Small intestine (tissue), 7 donors: Measurements from ENCODE around the gene TMC6. TPM values are rescaled to one million over a fixed set of nuclear protein-coding genes. Genes with fewer than 3 reads are reported as not detected.

Experiments
- DNase-seq, 2 donors: peaks; one replicate each; pipeline versions ENCODE4 v3.0.0 to v3.0.0-alpha.2; 2013
- FAIRE-seq: peaks from 2 replicates; lab custom pipeline; 2012; peaks lifted over from hg19 to GRCh38; lab: Jason Lieb, UNC
- H3K27ac ChIP-seq, 3 donors: one replicate each; pipeline ENCODE4 v1.5.1; 2013; ENCODE audit warnings: low read length in 2 of 3, mild to moderate bottlenecking in 2 of 3, control low read depth in 1 of 3, inconsistent platforms in 1 of 3, low read depth in 1 of 3, moderate library complexity in 1 of 3
- H3K27me3 ChIP-seq, 3 donors: one replicate each; pipeline ENCODE4 v1.6.1; 2013; ENCODE audit warnings: low read length in 3 of 3, inconsistent platforms in 1 of 3; ENCODE audit not compliant: control insufficient read depth in 3 of 3, insufficient read depth in 3 of 3
- H3K36me3 ChIP-seq, 3 donors: one replicate each; pipeline ENCODE4 v1.6.1; 2013; ENCODE audit warnings: low read length in 3 of 3, inconsistent platforms in 1 of 3, low read depth in 1 of 3, mild to moderate bottlenecking in 1 of 3, moderate library complexity in 1 of 3; ENCODE audit not compliant: control insufficient read depth in 3 of 3, insufficient read depth in 2 of 3
- H3K4me1 ChIP-seq, 3 donors: one replicate each; pipeline ENCODE4 v1.6.1; 2013; ENCODE audit warnings: low read length in 2 of 3, inconsistent platforms in 1 of 3, low read depth in 1 of 3, mild to moderate bottlenecking in 1 of 3, moderate library complexity in 1 of 3; ENCODE audit not compliant: control insufficient read depth in 3 of 3, insufficient read depth in 2 of 3
- H3K4me3 ChIP-seq, 3 donors: one replicate each; pipeline ENCODE4 v1.5.1; 2013; ENCODE audit warnings: low read length in 3 of 3, control low read depth in 1 of 3, inconsistent platforms in 1 of 3, low read depth in 1 of 3, mild to moderate bottlenecking in 1 of 3, moderate library complexity in 1 of 3
- H3K9me3 ChIP-seq, 2 donors: one replicate each; pipeline ENCODE4 v1.6.1; 2013; ENCODE audit warnings: low read depth in 1 of 2, low read length in 1 of 2; ENCODE audit not compliant: control insufficient read depth in 2 of 2, insufficient read depth in 1 of 2
- WGBS, 3 donors: extraction: QIAGEN DNeasy Blood & Tissue Kit; methylation state at CpG; one replicate each; pipeline ENCODE4 v1.1.7; 2013; 5-methylcytosine and 5-hydroxymethylcytosine counted together
- polyA plus RNA-seq, 4 donors: library from polyadenylated mRNA; stranded (reverse) in 3 of 4; unstranded in 1 of 4; fragments of 200-250 nt in 3 of 4; fragments of 120-200 nt in 1 of 4; gene quantifications; one replicate each; pipeline versions ENCODE4 v1.2.1 to v1.2.3, GENCODE V29; 2013
- donor health status: healthy with polysubstance abuse.
- donor health status: control.
- donor health status: control.
- donor health status: Bipolar disorder and iron deficiency.
- donor health status: healthy.

TMC6 gene
- polyA plus RNA-seq, 4 donors = 29.7 to 69.6 (median 50.5) TPM

- 92 to 94% (median 94%) methylated on average over 19 to 28 of the region's 28 CpGs for WGBS, 3 donors
These were observed 16.6 kb downstream of the TMC6 start for GRCh38 chr17:78111727-78112517.

GRCh38 chr17:78111016-78111726 is 17.4 kb downstream of the TMC6 start:
- Histone ChIP-seq H3K36me3 (peaks cover 0 to 80% (median 6%) of the 10 kb centered on the region in 3 donors), H3K9me3 (no peaks in the 10 kb centered on the region), H3K4me1 (no peaks in the 10 kb centered on the region), H3K27ac (no peak overlapping the region), H3K4me3 (no peak overlapping the region), H3K27me3 (no peaks in the 10 kb centered on the region)
- WGBS, 3 donors = 89 to 90% (median 89%) methylated on average over 19 of the region's 19 CpGs
- DNase-seq (no peak), FAIRE-seq (no peak)

More at GRCh38 chr17:78111727-78112517, 16.6 kb downstream of the TMC6 start:
- no peak for DNase-seq
- no peak overlapping the region for H3K27ac ChIP-seq
- H3K27me3 ChIP-seq = no peaks in the 10 kb centered on the region
- no peak for FAIRE-seq
- H3K9me3 ChIP-seq = no peaks in the 10 kb centered on the region
- no peak overlapping the region for H3K4me3 ChIP-seq
- peaks cover 0 to 86% (median 6%) of the 10 kb centered on the region in 3 donors for H3K36me3 ChIP-seq
- peaks cover 0 to 2% (median 0%) of the 10 kb centered on the region in 3 donors for H3K4me1 ChIP-seq

DNA sequence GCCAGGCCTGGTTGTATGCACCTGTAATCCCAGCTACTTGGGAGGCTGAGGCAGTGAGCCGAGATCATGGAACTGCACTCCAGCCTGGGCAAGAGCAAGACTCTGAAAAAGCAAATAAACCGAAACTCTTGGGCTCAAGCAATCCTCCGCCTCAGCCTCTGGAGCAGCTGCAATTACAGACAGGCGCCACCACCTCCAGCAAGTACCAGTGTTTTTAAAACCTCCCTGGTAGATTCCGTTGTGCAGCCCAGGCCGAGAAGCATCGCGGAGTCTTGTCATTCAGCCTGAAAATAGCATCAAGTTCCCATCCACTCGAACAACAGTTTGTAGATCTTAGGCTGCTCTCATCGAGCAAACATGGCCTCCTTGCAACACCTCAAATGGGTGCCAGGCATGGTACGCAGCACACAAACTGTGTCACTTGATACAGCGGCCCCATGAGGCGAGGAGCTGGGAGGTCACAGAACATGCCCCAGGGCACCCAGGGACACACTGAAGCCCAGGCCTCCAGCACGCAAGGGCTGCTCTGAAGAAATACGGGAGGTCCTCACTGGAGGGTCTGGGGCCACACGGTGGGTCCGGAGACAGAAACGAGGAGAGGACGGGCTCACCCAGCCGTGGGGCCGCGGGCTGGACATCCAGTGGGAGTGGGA is 18.1 kb downstream of the TMC6 start:
- Histone ChIP-seq H3K4me1 (no peaks in the 10 kb centered on the region), H3K27ac (no peak overlapping the region), H3K9me3 (no peaks in the 10 kb centered on the region), H3K27me3 (no peaks in the 10 kb centered on the region), H3K4me3 (no peak overlapping the region), H3K36me3 (peaks cover 0 to 78% (median 6%) of the 10 kb centered on the region in 3 donors)
- FAIRE-seq (no peak), DNase-seq (no peak)
- 87 to 93% (median 91%) methylated on average over 22 of the region's 22 CpGs for WGBS, 3 donors

DNA sequence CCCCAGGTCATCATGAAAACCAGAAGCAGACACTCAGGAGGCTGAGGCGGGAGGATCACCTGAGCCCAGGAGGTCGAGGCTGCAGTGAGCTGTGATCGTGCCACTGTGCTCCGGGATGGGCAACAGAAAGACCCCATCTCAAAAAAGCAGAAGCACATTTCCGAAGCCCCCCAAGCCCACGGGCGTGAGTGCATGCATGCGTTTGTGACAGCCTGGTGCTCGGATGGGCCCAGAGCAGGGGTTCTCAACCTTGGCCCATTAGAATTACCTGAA is 19.1 kb downstream of the TMC6 start:
- no peaks in the 10 kb centered on the region for H3K9me3 ChIP-seq
- DNase-seq (no peak), FAIRE-seq (no peak)
- H3K36me3 ChIP-seq = peaks cover 0 to 76% (median 5%) of the 10 kb centered on the region in 3 donors
- H3K27ac ChIP-seq = no peak overlapping the region
- H3K4me1 ChIP-seq = no peaks in the 10 kb centered on the region
- H3K27me3 ChIP-seq = no peaks in the 10 kb centered on the region
- no peak overlapping the region for H3K4me3 ChIP-seq
- WGBS, 3 donors = 84 to 96% (median 95%) methylated on average over 9 of the region's 9 CpGs

GRCh38 chr17:78108726-78109488 is 19.6 kb downstream of the TMC6 start:
- Histone ChIP-seq H3K4me3 (no peak overlapping the region), H3K4me1 (no peaks in the 10 kb centered on the region), H3K36me3 (peaks cover 0 to 75% (median 5%) of the 10 kb centered on the region in 3 donors), H3K27me3 (no peaks in the 10 kb centered on the region), H3K9me3 (no peaks in the 10 kb centered on the region), H3K27ac (no peak overlapping the region)
- DNase-seq (no peak), FAIRE-seq (no peak)
- WGBS, 3 donors = 81 to 83% (median 81%) methylated on average over 18 of the region's 18 CpGs

- peaks cover 0 to 78% (median 5%) of the 10 kb centered on the region in 3 donors for H3K36me3 ChIP-seq
- 93 to 94% (median 93%) methylated on average over 21 of the region's 21 CpGs for WGBS, 3 donors
- FAIRE-seq (no peak), DNase-seq (no peak)
- no peaks in the 10 kb centered on the region for H3K27me3 ChIP-seq
- no peaks in the 10 kb centered on the region for H3K9me3 ChIP-seq
- no peak overlapping the region for H3K27ac ChIP-seq
- H3K4me3 ChIP-seq = no peak overlapping the region
- no peaks in the 10 kb centered on the region for H3K4me1 ChIP-seq
These were observed 20.4 kb downstream of the TMC6 start for GRCh38 chr17:78107976-78108725.

DNA sequence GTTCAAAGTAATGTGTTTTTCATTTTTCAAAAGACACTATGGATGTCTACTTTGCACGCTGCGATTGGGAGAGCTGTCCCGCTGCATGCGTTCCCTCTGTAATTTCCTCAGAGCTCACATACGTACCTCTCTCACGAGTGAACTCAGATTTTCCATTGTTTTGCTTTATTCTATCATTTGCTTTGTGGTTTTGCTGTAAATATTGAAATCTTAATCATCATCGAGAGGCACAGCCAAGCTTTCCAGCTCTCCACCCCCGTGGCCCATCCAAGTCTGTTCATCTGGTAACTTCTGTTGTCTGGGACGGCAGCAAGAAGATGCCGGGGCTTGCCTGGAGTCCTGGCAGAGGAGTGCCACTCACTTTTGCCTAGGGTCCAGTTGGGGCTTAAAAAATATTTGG is 21.1 kb downstream of the TMC6 start:
- no peak for FAIRE-seq
- H3K27ac ChIP-seq = no peak overlapping the region
- WGBS, 3 donors = 70 to 86% (median 85%) methylated on average over 10 of the region's 10 CpGs
- DNase-seq = no peak
- no peaks in the 10 kb centered on the region for H3K27me3 ChIP-seq
- H3K4me1 ChIP-seq = no peaks in the 10 kb centered on the region
- peaks cover 0 to 77% (median 5%) of the 10 kb centered on the region in 3 donors for H3K36me3 ChIP-seq
- no peak overlapping the region for H3K4me3 ChIP-seq
- H3K9me3 ChIP-seq = no peaks in the 10 kb centered on the region
